Panc1 (cell line): Measurements from ENCODE around the gene L3MBTL3. TPM values are rescaled to one million over a fixed set of nuclear protein-coding genes. Genes with fewer than 3 reads are reported as not detected.

Source experiments
- ATAC-seq: fragments of 200-7000 bp; cut with Tn5 transposase; 2 replicates; pipeline ENCODE4 v1.9.1; 2020; ENCODE audit warnings: mild to moderate bottlenecking, moderate library complexity
- BruUV-seq: library from RNA; stranded (reverse); fragments of 400-500 nt; replicated peaks from 2 replicates; lab custom pipeline; 2021; lab: Mats Ljungman, UMichigan
- CTCF ChIA-PET: fragments of 300-600 bp; sonication (Branson Sonifier 250); formaldehyde crosslinking; loops from one replicate; lab custom pipeline; 2022; ENCODE audit warnings: antibody characterized with exemption; lab: Charles Lee
- POLR2A ChIA-PET: fragments of 300-600 bp; sonication (Branson Sonifier 250); formaldehyde crosslinking; loops from one replicate; lab custom pipeline; 2022; ENCODE audit warnings: antibody characterized with exemption; lab: Charles Lee
- DNase-seq: peaks from one replicate; pipeline ENCODE4 v3.0.0-alpha.2; 2010; ENCODE audit warnings: low read depth, low spot score
- H3K27ac ChIP-seq: 2 replicates; pipeline ENCODE4 v1.5.1; 2011; ENCODE audit warnings: mild to moderate bottlenecking, low read length, inconsistent platforms
- H3K27me3 ChIP-seq: fragments of 200-500 bp; sonication (Bioruptor generic); 2 replicates; pipeline ENCODE4 v1.6.0; 2014; ENCODE audit warnings: low read length, inconsistent platforms; ENCODE audit not compliant: control insufficient read depth, insufficient read depth
- H3K36me3 ChIP-seq: fragments of 200-500 bp; sonication (Bioruptor generic); 2 replicates; pipeline ENCODE4 v1.5.1; 2014; ENCODE audit warnings: inconsistent platforms, mild to moderate bottlenecking, low read length, moderate library complexity; ENCODE audit not compliant: control insufficient read depth, insufficient read depth
- H3K4me1 ChIP-seq: 2 replicates; pipeline ENCODE4 v1.5.1; 2011; ENCODE audit warnings: inconsistent platforms, mild to moderate bottlenecking, low read length, moderate library complexity; ENCODE audit not compliant: control insufficient read depth, insufficient read depth
- H3K4me3 ChIP-seq, 2 experiments: 2 replicates each; pipeline ENCODE4 v1.5.1; 2011 to 2012; ENCODE audit warnings: low read depth in 2 of 2, low read length in 2 of 2, mild to moderate bottlenecking in 2 of 2, inconsistent platforms in 1 of 2, moderate library complexity in 1 of 2
- H3K9me3 ChIP-seq: fragments of 200-500 bp; sonication (Bioruptor generic); 2 replicates; pipeline ENCODE4 v1.5.1; 2014; ENCODE audit warnings: low read depth, mild to moderate bottlenecking, inconsistent platforms, low read length, moderate library complexity; ENCODE audit not compliant: control insufficient read depth, insufficient read depth
- CTCF ChIP-seq: fragments of 450-650 bp; IDR thresholded peaks from 2 replicates; pipeline ENCODE4 v1.5.1; 2017; ENCODE audit warnings: mild to moderate bottlenecking
- POLR2AphosphoS5 ChIP-seq: IDR thresholded peaks from 2 replicates; pipeline ENCODE4 v1.6.1; 2012; ENCODE audit warnings: mild to moderate bottlenecking, low read depth, low read length, moderate library complexity
- REST ChIP-seq, 2 experiments: IDR thresholded peaks; 2 replicates each; pipeline ENCODE4 v1.6.1; 2011 to 2012; ENCODE audit warnings: low read depth in 2 of 2, control low read depth in 1 of 2, low read length in 1 of 2, mild to moderate bottlenecking in 1 of 2, moderate library complexity in 1 of 2; ENCODE audit not compliant: insufficient read depth in 1 of 2
- SIN3A ChIP-seq: IDR thresholded peaks from 2 replicates; pipeline ENCODE4 v1.6.1; 2012; ENCODE audit warnings: low read depth, mild to moderate bottlenecking, low read length, moderate library complexity, borderline replicate concordance; ENCODE audit not compliant: insufficient read depth
- TCF7L2 ChIP-seq: IDR thresholded peaks from 2 replicates; pipeline ENCODE4 v1.6.1; 2011; ENCODE audit warnings: mild to moderate bottlenecking, low read depth, low read length, inconsistent platforms
- in situ Hi-C: cut with HindIII; loops from 2 replicates; pipeline ENCODE4 v1.10.0; 2016; ENCODE audit warnings: low sequenced_read_pairs, low pct_unique_long_range_greater_than_20kb
- intact Hi-C: fragments of 100-400 bp; cut with micrococcal nuclease; formaldehyde crosslinking; loops from one replicate; pipeline ENCODE4 v1.10.0; 2022; ENCODE audit not compliant: unreplicated experiment
- total RNA-seq: library from RNA; stranded (reverse); gene quantifications from one replicate; pipeline ENCODE4 v1.2.1, GENCODE V29; 2021; ENCODE audit not compliant: unreplicated experiment

L3MBTL3 gene
- total RNA-seq, 1 experiment from 2014 or later: 4.2 TPM

- intact Hi-C loops: no loop called here
- H3K4me3 ChIP-seq: no peak overlapping the region
- DNase-seq (no peak), ATAC-seq (no peak)
- in situ Hi-C loops: no loop called here
- H3K27ac ChIP-seq: no peak overlapping the region
- POLR2A ChIA-PET: no interaction called here
- CTCF ChIA-PET: no interaction called here
- H3K36me3 ChIP-seq: no peaks in the 10 kb centered on the region
- no peaks in the 10 kb centered on the region for H3K27me3 ChIP-seq
- H3K9me3 ChIP-seq: no peaks in the 10 kb centered on the region
- TF ChIP-seq POLR2AphosphoS5 (no peak), SIN3A (no peak), CTCF (no peak), TCF7L2 (no peak), REST (IDR thresholded peaks at IDR 0.05; ENCODE audit: insufficient read depth in 1 of 2, low read depth in 2 of 2, low read length in 1 of 2) (no peak)
- H3K4me1 ChIP-seq: no peaks in the 10 kb centered on the region
- BruUV-seq: no TSS peak
These were observed 57.6 kb downstream of the L3MBTL3 start for GRCh38 chr6:130075879-130076460.

GRCh38 chr6:130076512-130076911 is 58.1 kb downstream of the L3MBTL3 start:
- no peaks in the 10 kb centered on the region for H3K4me1 ChIP-seq
- in situ Hi-C loops: no loop called here
- ATAC-seq (no peak), DNase-seq (no peak)
- no peak overlapping the region for H3K27ac ChIP-seq
- no peaks in the 10 kb centered on the region for H3K36me3 ChIP-seq
- ChIA-PET CTCF (no interaction called here), POLR2A (no interaction called here)
- TF ChIP-seq SIN3A: no peak
- peak; percentile 5; the same call in 1 of the 2 replicates for TF ChIP-seq CTCF
- no peaks in the 10 kb centered on the region for H3K27me3 ChIP-seq
- intact Hi-C loops: no loop called here
- BruUV-seq: no TSS peak
- H3K4me3 ChIP-seq: no peak overlapping the region
- H3K9me3 ChIP-seq: no peaks in the 10 kb centered on the region
